ENCODE results near the gene EBF3. TPM values are rescaled to one million over a fixed set of nuclear protein-coding genes. Genes with fewer than 3 reads are reported as not detected.

EBF3 gene
- total and polyA plus RNA-seq, 11 donors, result 3.6 to 8.8 (median 5.4) TPM

DNA sequence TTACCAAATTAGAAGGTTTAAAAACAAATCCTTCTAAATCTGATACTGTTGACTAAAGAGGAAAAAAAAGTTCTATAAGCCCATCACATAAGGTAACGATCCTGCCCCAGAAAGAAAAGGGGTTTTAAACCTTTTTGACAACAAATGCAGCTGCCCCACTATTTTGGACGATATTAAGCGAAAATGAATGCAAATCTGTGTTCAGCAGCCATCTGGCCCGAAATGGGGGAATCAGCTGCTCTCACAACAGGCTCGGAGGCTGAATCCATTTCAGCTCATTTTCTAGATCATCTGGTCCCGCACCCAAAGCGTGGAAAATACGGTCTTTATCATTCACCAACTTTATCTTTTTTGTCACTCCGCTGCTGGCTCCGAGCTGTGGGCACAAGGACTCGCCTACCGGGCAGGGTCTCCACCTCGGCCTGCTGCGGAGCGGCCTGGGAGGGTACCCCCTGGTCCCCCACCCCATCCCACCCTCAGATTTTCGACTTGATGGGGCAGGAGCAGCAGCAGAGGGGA is 2.4 kb upstream of the EBF3 start:
- H3K4me3 ChIP-seq, result no peak overlapping the region
- H3K4me1 ChIP-seq, result peaks cover 6 to 67% (median 24%) of the 10 kb centered on the region in 12 donors
- TF ChIP-seq CTCF (IDR thresholded peaks at IDR 0.05) (no peak), POLR2A (IDR thresholded peaks at IDR 0.05) (no peak)
- H3K36me3 ChIP-seq, result no peaks in the 10 kb centered on the region
- no peak overlapping the region for H3K27ac ChIP-seq
- intact Hi-C loops (cut with DNase I), result loop anchor here in 8 of 10 donors (2.0 to 10.0 kb wide), 11 partner anchors 78 to 1699 kb away; partner anchors contain the start of gene MGMT (in 2 of the 8)
- ATAC-seq, result no peak
- 39 to 56% (median 48%) methylated on average over 16 of the region's 16 CpGs for WGBS, 4 donors
- DNase-seq, result no peak
- no peaks in the 10 kb centered on the region for H3K9me3 ChIP-seq
- peaks cover 36 to 98% (median 64%) of the 10 kb centered on the region in 9 donors for H3K27me3 ChIP-seq

DNA sequence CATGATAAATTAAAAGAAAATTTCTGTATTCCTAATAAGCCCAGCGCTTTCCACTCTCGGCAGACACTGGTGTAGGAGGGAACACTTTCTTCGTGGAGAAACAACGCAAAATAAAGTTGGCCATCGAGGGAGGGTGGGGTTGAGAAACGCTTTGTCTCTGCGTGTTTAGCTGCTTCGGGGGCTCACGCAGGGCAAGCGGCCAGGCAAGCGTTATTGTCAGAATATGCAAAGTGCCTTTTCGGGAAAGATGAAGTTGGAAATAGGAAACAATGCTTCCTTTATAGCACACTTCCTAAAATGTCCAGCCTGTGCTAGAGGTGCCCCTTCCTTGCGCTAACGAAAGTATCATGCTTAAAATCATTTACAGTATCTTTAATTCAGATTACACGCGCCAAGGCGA is 1.9 kb upstream of the EBF3 start:
- intact Hi-C loops (cut with DNase I), result loop anchor here in 8 of 10 donors (2.0 to 10.0 kb wide), 11 partner anchors 77 to 1699 kb away; partner anchors contain the start of gene MGMT (in 2 of the 8)
- no peaks in the 10 kb centered on the region for H3K36me3 ChIP-seq
- H3K4me3 ChIP-seq, result no peak overlapping the region
- WGBS, 4 donors, result 34 to 58% (median 50%) methylated on average over 17 of the region's 17 CpGs
- ATAC-seq (no peak), DNase-seq (no peak)
- H3K9me3 ChIP-seq, result no peaks in the 10 kb centered on the region
- no peak overlapping the region for H3K27ac ChIP-seq
- TF ChIP-seq CTCF (IDR thresholded peaks at IDR 0.05) (no peak), POLR2A (IDR thresholded peaks at IDR 0.05) (no peak)
- H3K27me3 ChIP-seq, result peaks cover 34 to 98% (median 66%) of the 10 kb centered on the region in 9 donors
- peaks cover 4 to 62% (median 22%) of the 10 kb centered on the region in 12 donors for H3K4me1 ChIP-seq

- 27 to 37% (median 33%) methylated on average over 15 of the region's 15 CpGs for WGBS, 4 donors
- peak overlapping the region; percentile 44 to 93 (median 66) for H3K4me3 ChIP-seq
- intact Hi-C loops (cut with DNase I), result loop anchor here in 7 of 10 donors (2.0 to 10.0 kb wide), 11 partner anchors 77 to 1698 kb away; partner anchors contain the start of gene MGMT (in 2 of the 7)
- no peak for DNase-seq
- H3K27me3 ChIP-seq, result peaks cover 30 to 98% (median 64%) of the 10 kb centered on the region in 9 donors
- H3K9me3 ChIP-seq, result no peaks in the 10 kb centered on the region
- no peaks in the 10 kb centered on the region for H3K36me3 ChIP-seq
- no peak for ATAC-seq
- H3K4me1 ChIP-seq, result peaks cover 0 to 57% (median 18%) of the 10 kb centered on the region in 12 donors
- no peak for TF ChIP-seq CTCF (IDR thresholded peaks at IDR 0.05)
- H3K27ac ChIP-seq, result peak overlapping the region in 6 of 12 donors; percentile 18 to 53 (median 40)
Measured at GRCh38 chr10:129965425-129965808, 1.3 kb upstream of the EBF3 start.

DNA sequence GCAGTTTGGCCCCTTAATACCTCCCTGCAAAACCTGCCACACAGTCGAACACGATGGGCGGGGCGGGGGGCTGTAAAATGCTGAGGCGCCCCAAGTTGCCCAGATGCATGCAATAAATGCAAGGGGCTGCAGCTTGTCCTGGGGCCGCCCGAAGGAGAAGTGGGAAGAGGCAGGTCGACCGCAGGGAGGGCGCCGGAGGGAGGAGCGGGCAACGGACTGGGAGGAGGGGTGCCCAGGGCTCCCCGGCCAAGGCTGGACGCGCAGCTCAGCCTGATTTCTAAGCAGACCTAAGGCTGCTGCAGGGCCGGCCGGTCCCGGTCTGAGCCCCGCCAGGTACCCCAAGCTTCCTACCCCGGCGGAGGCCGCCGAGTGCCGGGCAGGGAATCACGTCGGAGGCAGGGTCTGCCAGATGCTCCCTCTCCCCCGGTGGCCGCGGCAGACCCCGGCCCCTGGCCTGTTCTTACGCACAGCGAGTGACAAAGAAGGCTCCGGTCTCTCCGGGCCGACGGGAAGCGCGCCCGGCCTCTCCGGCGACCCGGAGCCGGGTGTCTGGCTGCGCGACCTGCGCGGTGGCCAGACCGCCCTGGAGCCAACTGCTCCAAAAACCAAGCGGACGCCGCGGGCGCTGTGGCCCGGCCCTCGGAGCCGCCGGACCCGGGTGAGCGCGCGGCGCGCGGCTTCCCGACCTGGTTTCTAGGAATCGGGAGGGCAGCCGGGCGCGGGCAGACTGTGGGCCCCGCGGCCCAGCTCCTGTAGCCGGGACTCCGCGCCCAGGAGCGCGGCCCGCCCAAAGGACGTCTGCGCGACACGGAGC is 744 bp upstream of the EBF3 start:
- DNase-seq (peak in 2 of 5 donors; percentile 24 to 72), ATAC-seq (peak in 2 of 4 donors; percentile 9 to 19)
- peaks cover 0 to 53% (median 14%) of the 10 kb centered on the region in 12 donors for H3K4me1 ChIP-seq
- intact Hi-C loops (cut with DNase I), result loop anchor here in 9 of 10 donors (2.0 to 10.0 kb wide), 13 partner anchors 73 to 1698 kb away; partner anchors contain the start of gene MGMT (in 2 of the 9)
- peak overlapping the region in 11 of 12 donors; percentile 7 to 61 (median 28) for H3K27ac ChIP-seq
- no peak for TF ChIP-seq POLR2A (IDR thresholded peaks at IDR 0.05)
- no peak for TF ChIP-seq CTCF (IDR thresholded peaks at IDR 0.05)
- WGBS, 4 donors, result 2 to 4% (median 3%) methylated on average over 35 to 82 of the region's 82 CpGs
- H3K4me3 ChIP-seq, result peak overlapping the region; percentile 44 to 93 (median 66)
- H3K9me3 ChIP-seq, result no peaks in the 10 kb centered on the region
- H3K27me3 ChIP-seq, result peaks cover 26 to 98% (median 62%) of the 10 kb centered on the region in 9 donors
- no peaks in the 10 kb centered on the region for H3K36me3 ChIP-seq
